PC-9 (cell line): ENCODE results near the gene BCL2. TPM values are rescaled to one million over a fixed set of nuclear protein-coding genes. Genes with fewer than 3 reads are reported as not detected.

Experiments
- BruUV-seq: library from RNA; stranded (reverse); fragments of 400-500 nt; replicated peaks from 2 replicates; lab custom pipeline; 2021; lab: Mats Ljungman, UMichigan
- CTCF ChIA-PET: fragments of 300-600 bp; sonication (Branson Sonifier 250); formaldehyde crosslinking; loops from one replicate; lab custom pipeline; 2022; ENCODE audit warnings: antibody characterized with exemption; lab: Charles Lee
- POLR2A ChIA-PET: fragments of 300-600 bp; sonication (Branson Sonifier 250); formaldehyde crosslinking; loops from one replicate; lab custom pipeline; 2022; ENCODE audit warnings: antibody characterized with exemption; ENCODE audit not compliant: unreplicated experiment; lab: Charles Lee
- DNase-seq, 2 experiments: peaks; one replicate each; pipeline versions ENCODE4 v3.0.0 to v3.0.0-alpha.2; 2015 to 2022; ENCODE audit warnings: mixed read lengths in 1 of 2
- H2AFZ ChIP-seq: fragments of 200-600 bp; sonication (generic); 2 replicates; pipeline ENCODE4 v1.8.1; 2017; ENCODE audit warnings: antibody characterized with exemption
- H3F3A ChIP-seq: fragments of 200-600 bp; sonication (generic); 2 replicates; pipeline ENCODE4 v1.8.1; 2017; ENCODE audit warnings: antibody characterized with exemption, mild to moderate bottlenecking, low read depth; ENCODE audit not compliant: insufficient read depth
- H3K27ac ChIP-seq: fragments of 200-600 bp; sonication (generic); 2 replicates; pipeline ENCODE4 v1.6.1; 2016; ENCODE audit warnings: mixed run types
- H3K27me3 ChIP-seq: fragments of 200-600 bp; sonication (generic); 2 replicates; pipeline ENCODE4 v1.6.1; 2016; ENCODE audit warnings: low read depth, mixed run types; ENCODE audit not compliant: insufficient read depth
- H3K36me3 ChIP-seq: fragments of 200-600 bp; sonication (generic); 2 replicates; pipeline ENCODE4 v1.6.1; 2016; ENCODE audit warnings: low read depth, mixed run types
- H3K4me1 ChIP-seq: fragments of 200-600 bp; sonication (generic); replicated peaks from 2 replicates; pipeline ENCODE4 v1.6.1; 2016; ENCODE audit warnings: mixed run types; ENCODE audit not compliant: insufficient read depth
- H3K4me2 ChIP-seq: fragments of 200-600 bp; sonication (generic); 2 replicates; pipeline ENCODE4 v1.6.1; 2017; ENCODE audit warnings: mixed run types
- H3K4me3 ChIP-seq: fragments of 200-600 bp; sonication (generic); 2 replicates; pipeline ENCODE4 v1.6.1; 2016; ENCODE audit warnings: mixed run types
- H3K79me2 ChIP-seq: fragments of 200-600 bp; sonication (generic); 2 replicates; pipeline ENCODE4 v1.6.1; 2017; ENCODE audit warnings: low read depth, mixed run types
- H3K9me2 ChIP-seq: fragments of 200-600 bp; sonication (generic); 2 replicates; pipeline ENCODE4 v1.8.1; 2017; ENCODE audit warnings: mild to moderate bottlenecking; ENCODE audit not compliant: insufficient read depth
- H3K9me3 ChIP-seq: fragments of 200-600 bp; sonication (generic); 2 replicates; pipeline ENCODE4 v1.8.1; 2016; ENCODE audit warnings: low read depth; ENCODE audit not compliant: insufficient read depth
- H4K20me1 ChIP-seq: fragments of 200-600 bp; sonication (generic); 2 replicates; pipeline ENCODE4 v1.8.1; 2017; ENCODE audit not compliant: insufficient read depth
- EZH2 ChIP-seq: fragments of 200-600 bp; sonication (generic); IDR thresholded peaks from 2 replicates; pipeline ENCODE4 v1.8.0; 2017; ENCODE audit warnings: antibody characterized with exemption, low read depth
- intact Hi-C: fragments of 100-400 bp; cut with micrococcal nuclease; formaldehyde crosslinking; loops from one replicate; pipeline ENCODE4 v1.10.0; 2022; ENCODE audit not compliant: unreplicated experiment
- total RNA-seq: library from RNA; stranded (reverse); gene quantifications from 2 replicates; pipeline ENCODE4 v1.2.3, GENCODE V29; 2021
- TF ChIP-seq, protein P1 (sequence below): fragments of 200-600 bp; sonication (generic); conservative IDR thresholded peaks from 2 replicates; pipeline ENCODE4 v1.6.1; 2017; ENCODE audit warnings: mixed run types, antibody characterized with exemption, mild to moderate bottlenecking, moderate library complexity

Gene BCL2
- total RNA-seq, 1 experiment from 2014 or later, result 2.0 TPM

DNA sequence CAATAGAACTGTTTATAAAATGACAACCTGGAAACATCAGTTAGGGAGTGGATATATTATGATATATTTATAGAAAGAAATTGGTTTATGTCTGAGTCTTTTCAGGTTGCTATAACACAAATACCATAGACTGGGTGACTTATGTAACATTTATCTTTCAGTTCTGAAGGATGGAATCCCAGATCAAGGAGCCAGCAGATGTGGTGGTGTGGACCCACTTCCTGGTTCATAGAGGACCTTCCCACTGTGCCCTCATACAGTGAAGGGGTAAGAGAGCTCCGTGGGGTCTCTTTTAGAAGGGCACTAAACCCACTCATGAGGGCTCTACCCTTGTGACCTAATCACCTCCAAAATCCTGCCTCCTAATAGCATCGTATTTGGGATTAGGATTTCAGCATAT is 86.7 kb downstream of the BCL2 start:
- no peaks in the 10 kb centered on the region for H3K79me2 ChIP-seq
- CTCF ChIA-PET, result no interaction called here

DNA sequence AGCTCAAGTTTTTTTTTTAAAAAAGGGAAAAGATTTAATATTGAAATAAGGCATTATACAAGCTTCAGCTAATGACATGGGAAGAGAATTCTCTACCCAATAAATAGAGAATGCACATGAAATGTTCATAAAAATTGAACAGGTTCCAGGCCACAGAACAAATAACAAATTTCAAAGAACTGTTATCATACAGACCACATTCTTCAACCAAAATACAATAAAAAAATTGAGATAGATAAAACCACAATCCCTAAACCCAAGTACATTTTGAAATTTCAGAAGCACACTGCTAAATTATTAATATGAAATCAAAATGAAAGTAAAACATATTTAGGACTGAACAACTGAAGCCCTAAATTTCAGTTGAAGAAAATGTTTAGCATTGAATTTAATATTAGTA is 89.6 kb downstream of the BCL2 start:
- TF ChIP-seq EZH2, result no peak
- TF ChIP-seq, protein P1, sequence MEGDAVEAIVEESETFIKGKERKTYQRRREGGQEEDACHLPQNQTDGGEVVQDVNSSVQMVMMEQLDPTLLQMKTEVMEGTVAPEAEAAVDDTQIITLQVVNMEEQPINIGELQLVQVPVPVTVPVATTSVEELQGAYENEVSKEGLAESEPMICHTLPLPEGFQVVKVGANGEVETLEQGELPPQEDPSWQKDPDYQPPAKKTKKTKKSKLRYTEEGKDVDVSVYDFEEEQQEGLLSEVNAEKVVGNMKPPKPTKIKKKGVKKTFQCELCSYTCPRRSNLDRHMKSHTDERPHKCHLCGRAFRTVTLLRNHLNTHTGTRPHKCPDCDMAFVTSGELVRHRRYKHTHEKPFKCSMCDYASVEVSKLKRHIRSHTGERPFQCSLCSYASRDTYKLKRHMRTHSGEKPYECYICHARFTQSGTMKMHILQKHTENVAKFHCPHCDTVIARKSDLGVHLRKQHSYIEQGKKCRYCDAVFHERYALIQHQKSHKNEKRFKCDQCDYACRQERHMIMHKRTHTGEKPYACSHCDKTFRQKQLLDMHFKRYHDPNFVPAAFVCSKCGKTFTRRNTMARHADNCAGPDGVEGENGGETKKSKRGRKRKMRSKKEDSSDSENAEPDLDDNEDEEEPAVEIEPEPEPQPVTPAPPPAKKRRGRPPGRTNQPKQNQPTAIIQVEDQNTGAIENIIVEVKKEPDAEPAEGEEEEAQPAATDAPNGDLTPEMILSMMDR, result no peak
- no peaks in the 10 kb centered on the region for H3K27me3 ChIP-seq
- 0 out of 2 replicates have a peak, but pooled peaks cover 6% of the 10 kb centered on the region for H3K9me3 ChIP-seq
- ChIA-PET CTCF (interaction anchor here (0.6 kb wide), 1 partner anchor 68 kb away, joined by 3 read pairs; no protein-coding TSS in a partner anchor), POLR2A (no interaction called here)
- H3K4me2 ChIP-seq, result no peak overlapping the region
- no peaks in the 10 kb centered on the region for H3K36me3 ChIP-seq
- H3K4me1 ChIP-seq, result no peaks in the 10 kb centered on the region
- no peaks in the 10 kb centered on the region for H3K79me2 ChIP-seq
- no peak overlapping the region for H3K27ac ChIP-seq
- no peaks in the 10 kb centered on the region; the same call in 1 of the 2 replicates for H3K9me2 ChIP-seq
- H3K4me3 ChIP-seq, result no peak overlapping the region
- H2AFZ ChIP-seq, result no peak overlapping the region
- intact Hi-C loops, result no loop called here
- no peak for DNase-seq
- no TSS peak for BruUV-seq
- no peaks in the 10 kb centered on the region for H3F3A ChIP-seq
- H4K20me1 ChIP-seq, result no peaks in the 10 kb centered on the region

More for the DNA sequence above, 86.7 kb downstream of the BCL2 start:
- Histone ChIP-seq H3K4me2 (no peak overlapping the region), H4K20me1 (no peaks in the 10 kb centered on the region), H3K9me3 (0 out of 2 replicates have a peak, but pooled peaks cover 6% of the 10 kb centered on the region), H3K36me3 (no peaks in the 10 kb centered on the region), H3K4me3 (no peak overlapping the region), H3F3A (peaks cover 5% of the 10 kb centered on the region; the same call in 1 of the 2 replicates), H3K27me3 (no peaks in the 10 kb centered on the region), H2AFZ (no peak overlapping the region), H3K27ac (no peak overlapping the region), H3K4me1 (peaks cover 8% of the 10 kb centered on the region), H3K9me2 (no peaks in the 10 kb centered on the region; the same call in 1 of the 2 replicates)
- POLR2A ChIA-PET, result no interaction called here
- BruUV-seq, result no TSS peak
- intact Hi-C loops, result no loop called here
- no peak for TF ChIP-seq EZH2
- TF ChIP-seq, protein P1, result no peak
- no peak for DNase-seq

DNA sequence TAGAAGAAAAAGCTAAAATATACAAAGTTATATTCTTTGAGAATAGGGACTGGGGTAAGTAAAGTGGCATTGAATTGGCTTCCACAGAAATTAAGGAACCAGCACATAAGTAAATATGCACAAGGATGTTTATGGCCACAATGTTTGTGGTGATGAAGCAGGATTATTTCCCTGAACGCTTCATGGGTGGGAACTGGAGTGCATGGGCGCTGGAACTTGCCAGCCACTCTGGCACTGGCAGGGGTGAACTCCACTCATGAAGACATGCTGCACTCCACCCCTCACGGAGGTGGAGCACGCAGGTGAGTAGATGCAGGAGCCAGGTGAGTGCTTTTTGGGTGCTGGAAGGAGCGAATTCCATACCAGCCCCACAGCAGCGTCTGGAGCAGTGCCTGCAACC is 94.1 kb downstream of the BCL2 start:
- Histone ChIP-seq H3K4me3 (no peak overlapping the region), H3K4me1 (no peaks in the 10 kb centered on the region), H3K79me2 (no peaks in the 10 kb centered on the region), H3K9me3 (0 out of 2 replicates have a peak, but pooled peaks cover 6% of the 10 kb centered on the region), H3F3A (no peaks in the 10 kb centered on the region), H2AFZ (no peak overlapping the region), H3K27ac (no peak overlapping the region), H4K20me1 (no peaks in the 10 kb centered on the region), H3K36me3 (no peaks in the 10 kb centered on the region), H3K9me2 (no peaks in the 10 kb centered on the region; the same call in 1 of the 2 replicates), H3K27me3 (no peaks in the 10 kb centered on the region), H3K4me2 (no peak overlapping the region)
- no peak for DNase-seq
- POLR2A ChIA-PET, result no interaction called here
- intact Hi-C loops, result no loop called here
- CTCF ChIA-PET, result no interaction called here
- TF ChIP-seq, protein P1, result no peak
- TF ChIP-seq EZH2, result no peak
- no TSS peak for BruUV-seq
